Activated CD8-positive, alpha-beta T cell treated with anti-CD3 and anti-CD28 coated beads for 36 hours (primary cell): ENCODE measurements around the gene ANKS3. TPM values are rescaled to one million over a fixed set of nuclear protein-coding genes. Genes with fewer than 3 reads are reported as not detected.

Experiments used
- ATAC-seq: fragments of 200-7000 bp; cut with Tn5 transposase; one replicate; pipeline ENCODE4 v1.10.0; 2021; ENCODE audit warnings: mild to moderate bottlenecking, moderate library complexity
- CTCF ChIA-PET: fragments of 350-600 bp; sonication (Branson Sonifier 250); formaldehyde crosslinking; loops from one replicate; lab custom pipeline; 2021; ENCODE audit warnings: antibody characterized with exemption; lab: Charles Lee
- POLR2A ChIA-PET: fragments of 350-600 bp; sonication (Branson Sonifier 250); formaldehyde crosslinking; loops from one replicate; lab custom pipeline; 2021; ENCODE audit warnings: antibody characterized with exemption; lab: Charles Lee
- DNase-seq: peaks from one replicate; pipeline ENCODE4 v3.0.0-alpha.2; 2020
- H3K27ac Mint-ChIP-seq: one replicate; pipeline ENCODE4 v1.8.0; 2021; ENCODE audit warnings: mild to moderate bottlenecking, mixed read lengths
- H3K27me3 Mint-ChIP-seq: one replicate; pipeline ENCODE4 v1.8.0; 2021; ENCODE audit warnings: mixed read lengths
- H3K36me3 Mint-ChIP-seq: one replicate; pipeline ENCODE4 v1.8.0; 2021; ENCODE audit warnings: low read depth, mixed read lengths
- H3K4me1 Mint-ChIP-seq: one replicate; pipeline ENCODE4 v1.8.0; 2021; ENCODE audit warnings: low read depth, mixed read lengths
- H3K4me3 Mint-ChIP-seq: one replicate; pipeline ENCODE4 v1.8.0; 2021; ENCODE audit warnings: mild to moderate bottlenecking, moderate library complexity, mixed read lengths
- H3K9me3 Mint-ChIP-seq: one replicate; pipeline ENCODE4 v1.8.0; 2021; ENCODE audit warnings: mixed read lengths
- intact Hi-C: fragments of 100-400 bp; cut with micrococcal nuclease; formaldehyde crosslinking; loops from one replicate; pipeline ENCODE4 v1.10.0; 2022
- total RNA-seq, 2 experiments: library from RNA; stranded (reverse); gene quantifications; one replicate each; pipeline ENCODE4 v1.2.3, GENCODE V29; 2021
- TF ChIP-seq, protein P1 (sequence below): fragments of 200-600 bp; IDR thresholded peaks from one replicate; pipeline ENCODE4 v1.8.0; 2022; ENCODE audit warnings: antibody characterized with exemption, mild to moderate bottlenecking

The ANKS3 gene
- total RNA-seq, 2 experiments from 2014 or later = 13.0 to 13.8 TPM

DNA sequence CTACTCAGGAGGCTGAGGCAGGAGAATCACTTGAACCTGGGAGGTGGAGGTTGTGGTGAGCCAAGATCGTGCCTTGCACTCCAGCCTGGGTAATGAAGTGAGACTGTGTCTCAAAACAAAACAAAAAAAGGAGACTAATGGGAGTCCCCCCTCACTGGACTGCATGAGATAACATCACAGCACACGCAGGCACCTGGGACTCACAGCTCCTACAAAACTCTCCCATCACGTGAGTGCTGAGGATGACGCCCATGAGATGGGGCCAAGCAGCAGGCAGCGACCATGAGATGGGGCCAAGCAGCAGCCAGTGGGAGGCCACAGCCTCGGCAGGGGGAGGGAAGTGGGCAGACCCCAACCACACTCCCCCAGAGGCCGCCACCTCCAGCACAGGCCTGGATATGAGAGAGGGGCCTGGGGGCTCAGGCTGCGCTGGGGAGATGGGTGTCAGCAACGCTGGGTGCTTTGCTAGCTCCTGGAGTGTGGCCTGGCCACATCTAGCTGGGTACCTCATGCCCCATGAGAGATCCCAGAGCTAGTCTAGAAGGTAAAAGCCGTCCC is 15.7 kb upstream of the ANKS3 start:
- intact Hi-C loops = no loop called here
- TF ChIP-seq, protein P1, sequence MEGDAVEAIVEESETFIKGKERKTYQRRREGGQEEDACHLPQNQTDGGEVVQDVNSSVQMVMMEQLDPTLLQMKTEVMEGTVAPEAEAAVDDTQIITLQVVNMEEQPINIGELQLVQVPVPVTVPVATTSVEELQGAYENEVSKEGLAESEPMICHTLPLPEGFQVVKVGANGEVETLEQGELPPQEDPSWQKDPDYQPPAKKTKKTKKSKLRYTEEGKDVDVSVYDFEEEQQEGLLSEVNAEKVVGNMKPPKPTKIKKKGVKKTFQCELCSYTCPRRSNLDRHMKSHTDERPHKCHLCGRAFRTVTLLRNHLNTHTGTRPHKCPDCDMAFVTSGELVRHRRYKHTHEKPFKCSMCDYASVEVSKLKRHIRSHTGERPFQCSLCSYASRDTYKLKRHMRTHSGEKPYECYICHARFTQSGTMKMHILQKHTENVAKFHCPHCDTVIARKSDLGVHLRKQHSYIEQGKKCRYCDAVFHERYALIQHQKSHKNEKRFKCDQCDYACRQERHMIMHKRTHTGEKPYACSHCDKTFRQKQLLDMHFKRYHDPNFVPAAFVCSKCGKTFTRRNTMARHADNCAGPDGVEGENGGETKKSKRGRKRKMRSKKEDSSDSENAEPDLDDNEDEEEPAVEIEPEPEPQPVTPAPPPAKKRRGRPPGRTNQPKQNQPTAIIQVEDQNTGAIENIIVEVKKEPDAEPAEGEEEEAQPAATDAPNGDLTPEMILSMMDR = no peak
- peaks cover 16% of the 10 kb centered on the region for H3K4me1 Mint-ChIP-seq
- no peaks in the 10 kb centered on the region for H3K27me3 Mint-ChIP-seq
- no peak for ATAC-seq
- CTCF ChIA-PET = interaction anchor here (1.4 kb wide), 1 partner anchor 206 kb away, joined by 3 read pairs; no protein-coding TSS in a partner anchor
- no peaks in the 10 kb centered on the region for H3K9me3 Mint-ChIP-seq
- H3K27ac Mint-ChIP-seq = no peak overlapping the region
- peaks cover 8% of the 10 kb centered on the region for H3K36me3 Mint-ChIP-seq
- H3K4me3 Mint-ChIP-seq = no peak overlapping the region
- POLR2A ChIA-PET = interaction anchor here (1.0 kb wide), 1 partner anchor 15 kb away, joined by 4 read pairs; the partner anchor contains the start of genes ANKS3 and DNAAF8
- DNase-seq = no peak

DNA sequence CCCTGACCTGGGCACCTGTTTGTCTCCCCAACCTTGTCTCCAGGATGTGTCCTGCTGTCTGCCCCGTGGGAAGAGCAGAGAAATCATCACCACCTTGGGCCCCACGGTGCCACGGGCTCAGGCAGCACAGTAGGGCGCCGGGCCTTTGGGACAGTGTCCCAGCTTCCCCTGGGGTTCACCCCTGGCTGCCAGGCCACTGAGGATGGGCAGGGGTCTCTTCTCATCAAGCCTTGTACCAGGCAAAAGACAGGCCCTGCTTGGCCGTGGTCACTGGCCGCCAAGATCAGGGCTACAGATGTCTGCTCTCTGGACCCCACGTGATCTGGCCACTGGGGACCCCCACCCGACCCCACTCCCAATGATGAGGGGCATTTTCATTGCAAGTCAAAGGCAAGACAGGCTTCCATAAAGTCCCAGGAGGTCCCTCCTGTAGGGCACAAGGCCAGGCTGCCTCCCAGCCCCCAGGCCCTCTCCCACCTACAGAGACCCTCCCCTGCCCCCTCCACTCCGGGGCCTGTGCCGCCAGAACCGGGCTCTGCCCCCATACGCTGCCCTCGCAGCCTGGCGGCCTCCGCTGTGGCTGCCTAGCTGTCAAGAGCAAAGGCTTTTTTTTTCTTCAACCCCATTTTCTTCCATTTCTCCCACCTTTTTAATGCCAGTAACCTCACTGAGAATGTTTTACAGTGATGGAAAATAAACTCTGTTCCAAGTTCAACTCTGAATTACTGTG is 14.8 kb upstream of the ANKS3 start:
- intact Hi-C loops = no loop called here
- no peaks in the 10 kb centered on the region for H3K9me3 Mint-ChIP-seq
- H3K27ac Mint-ChIP-seq = peak overlapping the region; percentile 34
- no peak for DNase-seq
- ChIA-PET CTCF (no interaction called here), POLR2A (interaction anchor here (0.6 to 2.7 kb wide), 3 partner anchors 14 to 263 kb away, joined by 4 to 10 read pairs (median 4); partner anchors contain the start of genes ANKS3 and DNAAF8)
- no peak for ATAC-seq
- H3K4me3 Mint-ChIP-seq = no peak overlapping the region
- H3K4me1 Mint-ChIP-seq = peaks cover 16% of the 10 kb centered on the region
- no peaks in the 10 kb centered on the region for H3K27me3 Mint-ChIP-seq
- TF ChIP-seq, protein P1 = no peak
- peaks cover 7% of the 10 kb centered on the region for H3K36me3 Mint-ChIP-seq

DNA sequence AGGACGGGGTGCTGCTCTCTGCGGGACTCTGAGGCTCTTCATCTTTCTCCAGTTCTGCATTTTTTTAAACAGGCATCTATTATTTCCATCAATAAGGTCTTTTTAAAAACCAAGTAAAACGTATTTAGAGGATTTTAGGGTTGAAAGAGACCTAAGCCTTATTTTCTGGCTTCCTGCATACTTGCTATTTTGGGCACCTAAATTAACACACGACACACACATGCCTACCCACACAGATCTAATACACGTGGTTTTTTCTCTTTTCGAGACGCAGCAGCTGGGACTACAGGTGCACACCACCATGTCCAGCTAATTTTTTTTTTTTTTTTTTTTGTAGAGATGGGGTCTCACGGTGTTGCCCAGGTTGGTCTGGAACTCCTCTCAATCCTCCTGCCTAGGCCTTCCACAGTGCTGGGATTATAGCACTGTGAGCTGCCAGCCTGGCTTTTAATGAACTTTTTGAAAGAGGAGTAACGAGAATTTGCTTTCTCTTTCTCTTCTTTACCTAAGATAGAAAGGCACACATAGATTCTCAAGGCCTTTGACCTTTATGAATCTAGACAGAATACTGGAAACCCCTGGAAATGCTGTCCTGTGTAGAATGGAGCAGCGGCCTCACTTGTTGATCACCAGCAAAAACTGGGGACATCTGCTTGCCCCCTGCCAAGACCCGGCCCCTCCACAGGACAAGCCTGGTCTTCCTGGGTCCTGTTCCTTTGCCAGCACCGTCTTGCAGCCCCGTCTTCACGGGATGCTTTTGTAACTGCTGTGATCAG is 14.0 kb upstream of the ANKS3 start:
- CTCF ChIA-PET = no interaction called here
- no peaks in the 10 kb centered on the region for H3K9me3 Mint-ChIP-seq
- H3K4me1 Mint-ChIP-seq = peaks cover 22% of the 10 kb centered on the region
- POLR2A ChIA-PET = interaction anchor here (0.6 to 2.7 kb wide), 5 partner anchors 14 to 262 kb away, joined by 3 to 11 read pairs (median 10); partner anchors contain the start of genes ANKS3, CDIP1, DNAAF8 and ZNF500
- TF ChIP-seq, protein P1 = no peak
- no peaks in the 10 kb centered on the region for H3K27me3 Mint-ChIP-seq
- intact Hi-C loops = no loop called here
- no peak overlapping the region for H3K4me3 Mint-ChIP-seq
- peak; percentile 40 for ATAC-seq
- peak overlapping the region; percentile 34 for H3K27ac Mint-ChIP-seq
- DNase-seq = no peak
- peaks cover 3% of the 10 kb centered on the region for H3K36me3 Mint-ChIP-seq

DNA sequence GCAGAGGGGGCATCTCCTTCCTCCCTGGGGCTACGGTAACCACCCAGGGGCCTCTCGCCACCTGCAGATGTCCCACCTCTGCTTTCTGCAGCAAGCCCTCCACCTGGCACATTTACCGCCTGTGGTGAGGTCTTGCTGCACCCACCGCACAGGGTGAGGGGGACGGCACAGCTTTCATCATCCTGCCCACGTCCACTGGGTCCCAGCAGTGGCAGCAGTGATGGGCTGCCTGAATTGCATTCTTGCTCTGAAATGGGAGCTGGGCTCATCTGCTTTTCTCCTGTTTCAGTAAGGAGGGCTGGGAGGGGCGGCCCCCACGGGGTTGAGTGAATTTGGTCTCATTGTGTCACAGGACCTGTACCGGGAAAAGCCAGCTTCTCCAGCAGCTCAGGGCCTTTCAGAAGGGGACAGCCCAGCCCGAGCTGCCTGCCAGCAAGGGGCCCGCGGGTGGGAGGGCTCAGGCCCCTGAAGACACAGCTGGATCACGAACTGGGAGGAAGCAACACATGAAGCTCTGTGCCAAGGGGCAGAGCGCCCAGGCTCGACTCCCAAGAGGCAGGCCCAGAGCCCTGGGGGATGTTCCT is 13.0 kb upstream of the ANKS3 start:
- Mint-ChIP-seq H3K27me3 (no peaks in the 10 kb centered on the region), H3K36me3 (peaks cover 3% of the 10 kb centered on the region), H3K4me1 (peaks cover 26% of the 10 kb centered on the region), H3K27ac (peak overlapping the region; percentile 34), H3K9me3 (no peaks in the 10 kb centered on the region), H3K4me3 (no peak overlapping the region)
- ChIA-PET CTCF (no interaction called here), POLR2A (interaction anchor here (1.1 to 2.7 kb wide), 5 partner anchors 11 to 209 kb away, joined by 3 to 11 read pairs (median 10); partner anchors contain the start of genes ANKS3, CDIP1, DNAAF8 and ZNF500)
- intact Hi-C loops = no loop called here
- DNase-seq (no peak), ATAC-seq (peak; percentile 25)
- TF ChIP-seq, protein P1 = no peak
